Measurements from ENCODE around the gene LDB2. TPM values are rescaled to one million over a fixed set of nuclear protein-coding genes. Genes with fewer than 3 reads are reported as not detected.

LDB2 gene
- polyA plus RNA-seq, 3 donors, result not detected

GRCh38 chr4:16883806-16884205, 14.6 kb downstream of the LDB2 start:
- H3K27me3 Mint-ChIP-seq (ENCODE audit: low read depth in 3 of 3), result no peaks in the 10 kb centered on the region
- H3K27me3 ChIP-seq (ENCODE audit: control insufficient read depth in 2 of 2, insufficient read depth in 2 of 2, low read length in 2 of 2), result no peaks in the 10 kb centered on the region
- peaks cover 0 to 7% (median 2%) of the 10 kb centered on the region in 7 donors for H3K9me3 Mint-ChIP-seq
- no peaks in the 10 kb centered on the region for H3K4me1 ChIP-seq (ENCODE audit: control insufficient read depth in 1 of 2, insufficient read depth in 2 of 2, low read length in 2 of 2)
- H3K36me3 Mint-ChIP-seq, result no peaks in the 10 kb centered on the region
- H3K4me3 Mint-ChIP-seq, result no peak overlapping the region
- H3K9ac ChIP-seq (ENCODE audit: insufficient read depth, low read length, poor library complexity, severe bottlenecking), result no peak overlapping the region
- H3K9me3 ChIP-seq (replicated peaks in 1 of 2; ENCODE audit: control insufficient read depth in 1 of 2, insufficient read depth in 1 of 2, low read length in 2 of 2), result no peaks in the 10 kb centered on the region
- intact Hi-C loops (cut with micrococcal nuclease), result no loop called here
- H3K27ac Mint-ChIP-seq, result no peak overlapping the region
- TF ChIP-seq, protein P1, sequence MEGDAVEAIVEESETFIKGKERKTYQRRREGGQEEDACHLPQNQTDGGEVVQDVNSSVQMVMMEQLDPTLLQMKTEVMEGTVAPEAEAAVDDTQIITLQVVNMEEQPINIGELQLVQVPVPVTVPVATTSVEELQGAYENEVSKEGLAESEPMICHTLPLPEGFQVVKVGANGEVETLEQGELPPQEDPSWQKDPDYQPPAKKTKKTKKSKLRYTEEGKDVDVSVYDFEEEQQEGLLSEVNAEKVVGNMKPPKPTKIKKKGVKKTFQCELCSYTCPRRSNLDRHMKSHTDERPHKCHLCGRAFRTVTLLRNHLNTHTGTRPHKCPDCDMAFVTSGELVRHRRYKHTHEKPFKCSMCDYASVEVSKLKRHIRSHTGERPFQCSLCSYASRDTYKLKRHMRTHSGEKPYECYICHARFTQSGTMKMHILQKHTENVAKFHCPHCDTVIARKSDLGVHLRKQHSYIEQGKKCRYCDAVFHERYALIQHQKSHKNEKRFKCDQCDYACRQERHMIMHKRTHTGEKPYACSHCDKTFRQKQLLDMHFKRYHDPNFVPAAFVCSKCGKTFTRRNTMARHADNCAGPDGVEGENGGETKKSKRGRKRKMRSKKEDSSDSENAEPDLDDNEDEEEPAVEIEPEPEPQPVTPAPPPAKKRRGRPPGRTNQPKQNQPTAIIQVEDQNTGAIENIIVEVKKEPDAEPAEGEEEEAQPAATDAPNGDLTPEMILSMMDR (IDR thresholded peaks at IDR 0.05), result no peak
- H3K4me2 ChIP-seq (replicated peaks; ENCODE audit: extremely low read depth, low read length, poor library complexity, severe bottlenecking), result no peak overlapping the region
- no peaks in the 10 kb centered on the region for H3K4me1 Mint-ChIP-seq
- no peak for DNase-seq
- no peak overlapping the region for H3K4me3 ChIP-seq (replicated peaks in 1 of 3; ENCODE audit: low read depth in 2 of 3, low read length in 3 of 3)
- no peaks in the 10 kb centered on the region for H3K36me3 ChIP-seq (replicated peaks in 1 of 2; ENCODE audit: control insufficient read depth in 1 of 2, insufficient read depth in 2 of 2, low read length in 2 of 2)
- H3K27ac ChIP-seq (ENCODE audit: low read depth in 1 of 2, low read length in 2 of 2), result no peak overlapping the region
- H3K79me2 ChIP-seq (ENCODE audit: insufficient read depth, low read length), result no peaks in the 10 kb centered on the region
- H2AFZ ChIP-seq (ENCODE audit: insufficient read depth, low read depth, low read length, poor library complexity, severe bottlenecking), result no peak overlapping the region
- 94% methylated on average over 2 of the region's 4 CpGs for WGBS (ENCODE audit: insufficient coverage)
- no peaks in the 10 kb centered on the region for H4K20me1 ChIP-seq (ENCODE audit: insufficient read depth, low read length)

- H3K27ac ChIP-seq (ENCODE audit: low read depth in 1 of 2, low read length in 2 of 2), result no peak overlapping the region
- Mint-ChIP-seq H3K4me3 (no peak overlapping the region), H3K36me3 (no peaks in the 10 kb centered on the region), H3K4me1 (no peaks in the 10 kb centered on the region), H3K27ac (no peak overlapping the region), H3K9me3 (peaks cover 0 to 7% (median 2%) of the 10 kb centered on the region in 7 donors), H3K27me3 (ENCODE audit: low read depth in 3 of 3) (peaks cover 0 to 2% (median 0%) of the 10 kb centered on the region in 3 donors)
- no peak for DNase-seq
- H3K4me3 ChIP-seq (replicated peaks in 1 of 3; ENCODE audit: low read depth in 2 of 3, low read length in 3 of 3), result no peak overlapping the region
- no peak overlapping the region for H3K9ac ChIP-seq (ENCODE audit: insufficient read depth, low read length, poor library complexity, severe bottlenecking)
- no peaks in the 10 kb centered on the region for H3K79me2 ChIP-seq (ENCODE audit: insufficient read depth, low read length)
- H2AFZ ChIP-seq (ENCODE audit: insufficient read depth, low read depth, low read length, poor library complexity, severe bottlenecking), result no peak overlapping the region
- H3K9me3 ChIP-seq (replicated peaks in 1 of 2; ENCODE audit: control insufficient read depth in 1 of 2, insufficient read depth in 1 of 2, low read length in 2 of 2), result no peaks in the 10 kb centered on the region
- no peaks in the 10 kb centered on the region for H3K27me3 ChIP-seq (ENCODE audit: control insufficient read depth in 2 of 2, insufficient read depth in 2 of 2, low read length in 2 of 2)
- no peak overlapping the region for H3K4me2 ChIP-seq (replicated peaks; ENCODE audit: extremely low read depth, low read length, poor library complexity, severe bottlenecking)
- H3K36me3 ChIP-seq (replicated peaks in 1 of 2; ENCODE audit: control insufficient read depth in 1 of 2, insufficient read depth in 2 of 2, low read length in 2 of 2), result no peaks in the 10 kb centered on the region
- H3K4me1 ChIP-seq (ENCODE audit: control insufficient read depth in 1 of 2, insufficient read depth in 2 of 2, low read length in 2 of 2), result no peaks in the 10 kb centered on the region
- intact Hi-C loops (cut with micrococcal nuclease), result no loop called here
- 95% methylated on average over 4 of the region's 7 CpGs for WGBS (ENCODE audit: insufficient coverage)
- TF ChIP-seq, protein P1 (IDR thresholded peaks at IDR 0.05), result no peak
- H4K20me1 ChIP-seq (ENCODE audit: insufficient read depth, low read length), result no peaks in the 10 kb centered on the region
These were observed 17.1 kb downstream of the LDB2 start for GRCh38 chr4:16881151-16881884.

Data from CD14-positive monocyte (primary cell).